Amniotic epithelial cell (primary cell): ENCODE results near the gene JMJD1C.

ENCODE experiments used
- DNase-seq: peaks from one replicate; pipeline ENCODE4 v3.0.0-alpha.2; 2010; ENCODE audit warnings: low read depth

JMJD1C gene

GRCh38 chr10:63221950-63222349 lies 243.8 kb downstream of the JMJD1C start:
- no peak for DNase-seq

DNA sequence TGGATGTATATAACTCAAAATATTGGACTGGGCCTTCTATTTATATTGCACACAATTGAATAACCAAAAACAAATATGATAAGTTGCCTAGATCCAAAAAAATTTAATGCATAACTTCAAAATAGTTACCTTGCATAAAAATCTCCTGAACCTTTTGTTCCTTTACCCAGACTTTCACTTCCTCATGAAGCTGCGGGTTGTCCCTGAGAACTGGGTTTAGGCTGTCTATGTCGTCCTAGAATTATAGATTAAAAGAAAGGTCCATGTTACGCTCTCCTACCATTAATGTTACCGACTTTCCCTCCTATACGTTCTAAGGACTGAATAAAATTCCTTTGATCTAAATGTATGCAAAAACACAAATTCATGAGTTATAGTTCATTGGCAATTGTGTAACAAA lies 246.0 kb downstream of the JMJD1C start:
- no peak for DNase-seq

- DNase-seq, result peak; percentile 57
Observed at GRCh38 chr10:63217120-63217605, 248.6 kb downstream of the JMJD1C start.

DNA sequence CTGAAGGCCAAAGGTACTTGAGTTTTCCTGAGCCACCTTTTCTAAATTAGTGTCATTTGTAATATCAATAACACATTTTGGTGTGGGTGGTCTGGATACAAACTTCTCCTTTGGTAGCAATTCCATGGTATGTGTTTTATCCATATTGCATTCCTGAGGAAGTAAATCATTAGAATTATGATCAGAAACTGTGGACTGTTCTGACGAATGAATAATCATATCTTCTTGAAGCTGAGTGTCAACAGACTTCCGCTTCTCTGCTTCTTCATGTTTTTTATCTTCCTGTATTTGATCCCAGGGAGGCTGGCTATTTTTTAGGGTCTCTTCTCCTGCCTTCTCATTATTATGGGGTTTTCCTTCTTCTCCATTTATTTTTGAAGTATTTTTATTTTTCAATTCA lies 251.2 kb downstream of the JMJD1C start:
- DNase-seq, result peak; percentile 33

DNA sequence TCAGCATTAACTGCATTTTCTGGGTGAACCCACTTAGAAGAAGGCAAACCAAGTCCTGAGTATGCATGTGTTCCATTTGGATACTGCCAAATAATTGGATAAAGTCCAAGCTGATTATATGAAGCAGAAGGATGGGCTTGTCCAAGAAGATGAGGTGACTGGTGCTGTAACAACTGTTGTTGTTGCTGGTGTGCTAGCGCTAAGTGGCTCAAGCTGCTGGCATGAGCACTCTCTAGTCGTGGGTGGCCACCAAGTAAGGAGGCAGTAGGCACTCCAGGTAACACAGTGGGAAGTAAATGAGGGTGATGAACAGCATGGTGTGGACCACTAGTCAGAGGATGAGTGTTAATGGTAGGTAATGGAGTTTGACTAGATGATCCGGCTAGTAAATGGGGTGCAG lies 252.3 kb downstream of the JMJD1C start:
- DNase-seq, result no peak

DNA sequence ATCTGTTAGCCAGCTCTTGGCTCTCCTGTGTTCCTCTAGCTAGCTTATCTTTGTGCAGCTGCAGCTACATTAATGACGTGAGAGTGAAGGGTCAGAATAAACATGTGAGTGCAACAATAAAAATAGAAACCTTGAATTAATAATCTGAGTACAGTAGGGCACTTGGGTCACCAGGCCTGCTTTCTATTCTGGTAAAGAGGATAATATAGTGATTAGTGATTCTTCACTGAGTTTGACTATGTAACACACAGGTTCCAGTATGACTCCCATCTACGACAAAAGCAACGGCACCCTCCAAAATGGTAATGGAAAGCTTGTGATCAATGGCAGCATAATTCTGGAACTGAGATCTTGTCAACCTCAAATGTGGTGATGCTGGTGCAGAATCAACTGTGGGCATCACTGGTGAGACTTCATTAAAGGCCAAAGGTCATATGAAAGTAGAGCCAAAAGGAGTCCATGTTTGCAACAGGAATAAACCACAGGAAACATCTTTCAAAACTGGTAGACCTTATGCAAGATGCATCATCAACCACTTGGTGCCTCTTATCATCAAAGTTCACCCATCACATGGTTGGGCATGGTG lies 255.1 kb downstream of the JMJD1C start:
- peak; percentile 78 for DNase-seq

- DNase-seq, result no peak
Observed at GRCh38 chr10:63209705-63210104, 256.1 kb downstream of the JMJD1C start.

GRCh38 chr10:63208986-63209385 lies 256.8 kb downstream of the JMJD1C start:
- DNase-seq, result peak; percentile 41

GRCh38 chr10:63206997-63207811 lies 258.6 kb downstream of the JMJD1C start:
- peak; percentile 62 for DNase-seq

DNA sequence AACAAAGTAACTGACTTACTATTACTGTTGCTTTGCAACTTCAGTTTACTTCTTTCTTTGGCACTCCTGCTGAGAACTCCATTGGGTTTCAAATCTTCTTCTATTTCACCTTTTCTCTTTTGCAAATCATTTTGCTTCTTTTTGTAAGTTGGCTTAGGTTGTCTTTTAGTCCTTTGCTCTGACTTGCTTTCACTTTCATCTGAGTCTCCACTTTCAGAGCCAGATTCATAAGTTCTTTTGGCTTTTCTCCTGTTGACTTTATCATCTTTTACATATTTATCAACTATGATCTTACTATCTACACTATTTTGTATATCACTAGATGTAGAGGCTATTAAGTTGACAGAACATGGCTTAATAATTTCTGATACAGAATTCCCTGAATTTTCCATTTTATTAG lies 259.2 kb downstream of the JMJD1C start:
- DNase-seq, result no peak

DNA sequence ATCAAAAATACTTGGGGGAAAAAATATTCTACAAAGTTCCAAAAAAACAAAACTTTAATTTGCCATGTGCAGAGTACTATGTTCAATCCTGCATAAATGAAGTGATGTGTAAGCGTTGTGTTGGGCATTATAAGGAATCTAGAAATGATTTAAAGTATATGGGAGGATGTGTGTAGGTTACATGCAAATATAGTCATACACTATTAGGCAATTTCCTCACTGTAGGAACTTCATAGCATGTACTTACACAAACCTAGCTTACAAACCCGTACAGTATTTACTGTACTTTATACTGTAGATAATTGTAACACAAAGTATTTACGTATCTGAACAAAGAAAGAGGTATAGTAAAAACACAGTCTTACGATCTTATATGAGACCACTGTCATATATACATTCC lies 260.4 kb downstream of the JMJD1C start:
- no peak for DNase-seq

GRCh38 chr10:63204667-63205391 lies 260.9 kb downstream of the JMJD1C start:
- no peak for DNase-seq

GRCh38 chr10:63201118-63201517 lies 264.7 kb downstream of the JMJD1C start:
- no peak for DNase-seq

GRCh38 chr10:63200431-63200830 lies 265.3 kb downstream of the JMJD1C start:
- no peak for DNase-seq

GRCh38 chr10:63199716-63200115 lies 266.1 kb downstream of the JMJD1C start:
- no peak for DNase-seq

- DNase-seq, result peak; percentile 63
Observed at GRCh38 chr10:63197344-63198092, 268.3 kb downstream of the JMJD1C start.

- DNase-seq, result peak; percentile 84
Observed at GRCh38 chr10:63192826-63193225, 273.0 kb downstream of the JMJD1C start.

DNA sequence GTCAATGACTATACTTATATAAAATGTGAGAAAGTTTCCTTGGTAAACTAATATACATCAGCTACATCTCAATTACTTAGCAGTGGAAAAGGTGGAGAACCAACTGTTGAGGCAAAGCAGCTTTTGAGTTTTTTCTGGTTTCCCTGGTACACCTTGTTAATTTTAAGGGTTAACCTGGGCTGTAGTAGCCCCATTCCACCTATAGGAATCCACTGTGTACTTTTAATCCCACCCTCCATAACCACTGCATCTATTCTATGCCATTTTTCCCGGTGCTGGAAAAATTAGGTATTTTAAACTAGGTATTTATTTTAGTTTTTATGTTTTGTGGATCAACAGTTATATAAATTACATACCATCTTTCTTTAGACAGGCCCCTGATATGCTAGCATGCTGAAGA lies 290.2 kb downstream of the JMJD1C start:
- no peak for DNase-seq

DNA sequence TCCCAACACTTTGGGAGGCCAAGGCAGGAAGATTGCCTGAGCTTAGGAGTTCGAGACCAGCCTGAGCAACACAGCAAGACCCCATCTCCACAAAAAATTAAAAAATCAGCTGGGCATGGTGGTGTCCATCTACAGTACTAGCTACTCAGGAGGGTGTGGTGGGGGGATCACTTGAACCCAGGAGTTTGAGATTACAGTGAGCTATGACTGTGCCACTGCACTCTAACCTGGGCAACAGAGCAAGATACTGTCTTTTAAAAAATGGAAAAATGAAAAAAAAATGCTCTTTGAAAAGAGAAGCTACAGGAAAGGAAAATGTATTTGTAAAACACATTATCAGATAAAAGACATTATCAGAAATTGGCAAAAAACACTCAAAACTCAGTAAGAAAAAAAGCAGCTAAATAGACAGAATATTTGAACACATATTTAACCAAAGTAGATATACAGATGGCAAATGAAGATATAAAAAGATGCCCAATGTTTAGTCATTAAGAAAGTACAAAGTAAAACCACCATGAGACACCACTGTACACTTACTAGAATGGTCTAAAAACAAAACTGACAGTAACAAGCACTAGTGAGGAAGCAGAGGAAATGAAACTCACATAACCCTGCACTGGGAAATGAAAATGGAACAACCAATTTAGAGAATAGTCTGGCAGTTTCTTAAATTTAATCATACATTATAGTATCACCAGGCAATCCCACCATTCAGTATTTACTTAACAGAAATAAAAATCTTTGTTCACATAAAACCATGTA lies 292.1 kb downstream of the JMJD1C start:
- no peak for DNase-seq

GRCh38 chr10:63171926-63172325 lies 293.9 kb downstream of the JMJD1C start:
- DNase-seq, result no peak

GRCh38 chr10:63171255-63171855 lies 294.4 kb downstream of the JMJD1C start:
- DNase-seq, result no peak
